GM23248 (cell line): Measurements from ENCODE around the gene CSKMT. TPM values are rescaled to one million over a fixed set of nuclear protein-coding genes. Genes with fewer than 3 reads are reported as not detected.
A peak's percentile ranks its signal among the peaks of the same experiment; 100 is the strongest.
"Not testable (repeated sequence)": the region's sequence is repeated elsewhere in the genome, so short reads cannot be mapped to it uniquely, and the experiment has no call there.

Experiments
- DNase-seq: peaks from one replicate; pipeline ENCODE4 v3.0.0-alpha.2; 2015
- H2AFZ ChIP-seq: fragments of 200-600 bp; sonication (generic); 2 replicates; pipeline ENCODE4 v1.6.1; 2016; ENCODE audit warnings: antibody characterized with exemption
- H3F3A ChIP-seq: fragments of 200-600 bp; sonication (generic); 2 replicates; pipeline ENCODE4 v1.6.1; 2016; ENCODE audit warnings: mild to moderate bottlenecking, antibody characterized with exemption, mixed run types; ENCODE audit not compliant: insufficient read depth
- H3K27ac ChIP-seq: fragments of 200-600 bp; sonication (generic); 2 replicates; pipeline ENCODE4 v1.5.1; 2016; ENCODE audit warnings: mild to moderate bottlenecking
- H3K27me3 ChIP-seq: fragments of 200-600 bp; sonication (generic); replicated peaks from 2 replicates; pipeline ENCODE4 v1.6.1; 2016; ENCODE audit warnings: mild to moderate bottlenecking; ENCODE audit not compliant: insufficient read depth
- H3K36me3 ChIP-seq: fragments of 200-600 bp; sonication (generic); 2 replicates; pipeline ENCODE4 v1.6.1; 2016; ENCODE audit warnings: low read depth, mild to moderate bottlenecking
- H3K4me1 ChIP-seq: fragments of 200-600 bp; sonication (generic); 2 replicates; pipeline ENCODE4 v1.6.1; 2016; ENCODE audit warnings: mild to moderate bottlenecking; ENCODE audit not compliant: insufficient read depth
- H3K4me2 ChIP-seq: fragments of 200-600 bp; sonication (generic); one replicate; pipeline ENCODE4 v1.6.1; 2016; ENCODE audit warnings: mild to moderate bottlenecking; ENCODE audit not compliant: unreplicated experiment
- H3K4me3 ChIP-seq: fragments of 200-600 bp; sonication (generic); 2 replicates; pipeline ENCODE4 v1.5.1; 2016; ENCODE audit warnings: mild to moderate bottlenecking
- H3K79me2 ChIP-seq: fragments of 200-600 bp; sonication (generic); 2 replicates; pipeline ENCODE4 v1.6.1; 2016; ENCODE audit warnings: mild to moderate bottlenecking; ENCODE audit not compliant: insufficient read depth
- H3K9ac ChIP-seq: fragments of 200-600 bp; sonication (generic); 2 replicates; pipeline ENCODE4 v1.6.1; 2016; ENCODE audit warnings: mild to moderate bottlenecking
- H3K9me2 ChIP-seq: fragments of 200-600 bp; sonication (generic); 2 replicates; pipeline ENCODE4 v1.6.1; 2016; ENCODE audit warnings: mixed run types, mild to moderate bottlenecking, moderate library complexity; ENCODE audit not compliant: insufficient read depth
- H3K9me3 ChIP-seq: fragments of 200-600 bp; sonication (generic); one replicate; pipeline ENCODE4 v1.6.1; 2017; ENCODE audit warnings: low read depth
- H4K20me1 ChIP-seq: fragments of 200-600 bp; sonication (generic); 2 replicates; pipeline ENCODE4 v1.6.0; 2016; ENCODE audit not compliant: insufficient read depth
- EZH2 ChIP-seq: fragments of 200-600 bp; sonication (generic); IDR thresholded peaks from 2 replicates; pipeline ENCODE4 v1.6.1; 2018; ENCODE audit warnings: antibody characterized with exemption, mild to moderate bottlenecking; ENCODE audit not compliant: insufficient read depth, poor library complexity, severe bottlenecking
- EZH2phosphoT487 ChIP-seq: fragments of 200-600 bp; sonication (generic); IDR thresholded peaks from 2 replicates; pipeline ENCODE4 v1.6.1; 2018; ENCODE audit warnings: antibody characterized with exemption, moderate library complexity, mild to moderate bottlenecking, low read depth; ENCODE audit not compliant: insufficient read depth
- WGBS, 2 experiments: methylation state at CpG; one replicate each; pipeline ENCODE4 v1.1.6; 2015 to 2017; ENCODE audit warnings: low lambda C conversion rate in 2 of 2, low coverage in 1 of 2; ENCODE audit errors: missing lambda C conversion rate in 2 of 2; 5-methylcytosine and 5-hydroxymethylcytosine counted together
- in situ Hi-C: fragments of 300-500 bp; cut with MboI; formaldehyde crosslinking; loops from 2 replicates; pipeline ENCODE4 v1.15.0; 2020
- polyA plus RNA-seq: library from polyadenylated mRNA; unstranded; fragments of >200 nt; fragmentation: Nextera tagmentation; extraction: Ambion mirVana; gene quantifications from 2 replicates; pipeline ENCODE4 v1.2.1, GENCODE V29; 2016
- total RNA-seq: library from RNA; depleted of rRNA; stranded (reverse); fragments of >200 nt; shearing (Covaris generic); gene quantifications from 2 replicates; pipeline ENCODE4 v1.2.3, GENCODE V29; 2014

Gene CSKMT
- total and polyA plus RNA-seq, 2 experiments from 2014 or later = 3.6 to 5.4 TPM

- H3K9me3 ChIP-seq = no peaks in the 10 kb centered on the region
- peak overlapping the region; percentile 84 for H2AFZ ChIP-seq
- H3K27ac ChIP-seq = peak overlapping the region; percentile 85
- TF ChIP-seq EZH2 (no peak), EZH2phosphoT487 (no peak)
- peak overlapping the region; percentile 89 for H3K9ac ChIP-seq
- WGBS, 2 experiments = 1 to 2% methylated on average over 17 of the region's 17 CpGs
- H3K36me3 ChIP-seq = peaks cover 3% of the 10 kb centered on the region; the same call in 1 of the 2 replicates
- H3K27me3 ChIP-seq = no peaks in the 10 kb centered on the region
- peaks cover 69% of the 10 kb centered on the region for H3K79me2 ChIP-seq
- H4K20me1 ChIP-seq = no peaks in the 10 kb centered on the region
- in situ Hi-C loops = no loop called here
- peaks cover 17% of the 10 kb centered on the region for H3K4me1 ChIP-seq
- peaks cover 39% of the 10 kb centered on the region for H3F3A ChIP-seq
- no peaks in the 10 kb centered on the region for H3K9me2 ChIP-seq
- peak overlapping the region; percentile 85 for H3K4me3 ChIP-seq
- DNase-seq = peak; percentile 70
- peak overlapping the region; percentile 83 for H3K4me2 ChIP-seq
Measured at GRCh38 chr11:62671236-62671607, 6.1 kb downstream of the CSKMT start.

DNA sequence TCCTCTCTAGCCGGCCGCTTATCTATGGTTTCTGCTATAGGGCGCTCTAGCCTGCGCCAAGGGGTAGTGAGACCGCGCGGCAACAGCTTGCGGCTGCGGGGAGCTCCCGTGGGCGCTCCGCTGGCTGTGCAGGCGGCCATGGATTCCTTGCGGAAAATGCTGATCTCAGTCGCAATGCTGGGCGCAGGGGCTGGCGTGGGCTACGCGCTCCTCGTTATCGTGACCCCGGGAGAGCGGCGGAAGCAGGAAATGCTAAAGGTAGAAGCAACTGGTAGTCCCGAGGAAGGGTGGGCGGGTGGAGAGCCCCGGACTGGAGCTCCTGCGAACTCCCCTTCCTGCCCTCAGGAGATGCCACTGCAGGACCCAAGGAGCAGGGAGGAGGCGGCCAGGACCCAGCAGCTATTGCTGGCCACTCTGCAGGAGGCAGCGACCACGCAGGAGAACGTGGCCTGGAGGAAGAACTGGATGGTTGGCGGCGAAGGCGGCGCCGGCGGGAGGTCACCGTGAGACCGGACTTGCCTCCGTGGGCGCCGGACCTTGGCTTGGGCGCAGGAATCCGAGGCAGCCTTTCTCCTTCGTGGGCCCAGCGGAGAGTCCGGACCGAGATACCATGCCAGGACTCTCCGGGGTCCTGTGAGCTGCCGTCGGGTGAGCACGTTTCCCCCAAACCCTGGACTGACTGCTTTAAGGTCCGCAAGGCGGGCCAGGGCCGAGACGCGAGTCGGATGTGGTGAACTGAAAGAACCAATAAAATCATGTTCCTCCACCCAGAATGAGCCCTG is 6.7 kb downstream of the CSKMT start, which contains the start of the genes LBHD1 and UQCC3:
Gene LBHD1, minus strand, starts transcription at position 660 of the 782 bp plus-strand sequence. CDS start 2,236 bp downstream, outside the sequence.
Gene UQCC3, plus strand, starts transcription at position 66 of the 782 bp plus-strand sequence. Its CDS starts 73 bp downstream, at position 139.
- no peaks in the 10 kb centered on the region for H3K9me2 ChIP-seq
- DNase-seq = peak; percentile 91
- peak within 1 kb of the TSS; percentile 83 for H3K4me2 ChIP-seq
- H3K9me3 ChIP-seq = no peaks in the 10 kb centered on the region
- no peaks in the 10 kb centered on the region for H3K27me3 ChIP-seq
- no peaks in the 10 kb centered on the region for H4K20me1 ChIP-seq
- in situ Hi-C loops = no loop called here
- peak within 1 kb of the TSS; percentile 85 for H3K27ac ChIP-seq
- H3K79me2 ChIP-seq = peaks cover 69% of the 10 kb centered on the region
- peak within 1 kb of the TSS; percentile 85 for H3K4me3 ChIP-seq
- H3K36me3 ChIP-seq = peaks cover 4% of the 10 kb centered on the region; the same call in 1 of the 2 replicates
- peak within 1 kb of the TSS; percentile 84 for H2AFZ ChIP-seq
- H3K4me1 ChIP-seq = peaks cover 12% of the 10 kb centered on the region
- H3F3A ChIP-seq = peaks cover 39% of the 10 kb centered on the region
- WGBS, 2 experiments = 1% methylated on average over 57 to 58 of the region's 59 CpGs
- peak within 1 kb of the TSS; percentile 89 for H3K9ac ChIP-seq
- no peak for TF ChIP-seq EZH2phosphoT487
- TF ChIP-seq EZH2 = no peak

GRCh38 chr11:62673196-62673525 is 8.0 kb downstream of the CSKMT start:
- H3K9ac ChIP-seq = peak overlapping the region; percentile 89; the same call in 1 of the 2 replicates
- H3K79me2 ChIP-seq = peaks cover 70% of the 10 kb centered on the region

GRCh38 chr11:62675415-62675814 is 10.3 kb downstream of the CSKMT start:
- not testable (repeated sequence) for H3K4me3 ChIP-seq, H4K20me1 ChIP-seq, H3K4me2 ChIP-seq, DNase-seq, H3K9ac ChIP-seq, H3K9me3 ChIP-seq, H3K27ac ChIP-seq, H3K9me2 ChIP-seq, H2AFZ ChIP-seq, H3K27me3 ChIP-seq
- Histone ChIP-seq H3K36me3 (peaks cover 10% of the 10 kb centered on the region; the same call in 1 of the 2 replicates), H3K79me2 (peaks cover 71% of the 10 kb centered on the region), H3K4me1 (peaks cover 15% of the 10 kb centered on the region), H3F3A (peaks cover 28% of the 10 kb centered on the region)
- WGBS, 2 experiments = 92 to 96% methylated on average over 10 of the region's 10 CpGs
- in situ Hi-C loops = loop anchor here (25.0 kb wide), 1 partner anchor 288 kb away; no protein-coding TSS in a partner anchor

More at GRCh38 chr11:62673196-62673525, 8.0 kb downstream of the CSKMT start:
- 92 to 93% methylated on average over 2 of the region's 2 CpGs for WGBS, 2 experiments
- Histone ChIP-seq H3K9me3 (no peaks in the 10 kb centered on the region), H3K27me3 (no peaks in the 10 kb centered on the region), H3K4me2 (peak overlapping the region; percentile 83), H3K4me3 (peak overlapping the region; percentile 85), H4K20me1 (no peaks in the 10 kb centered on the region), H3K36me3 (peaks cover 10% of the 10 kb centered on the region; the same call in 1 of the 2 replicates), H2AFZ (no peak overlapping the region), H3K4me1 (peaks cover 14% of the 10 kb centered on the region), H3F3A (peaks cover 33% of the 10 kb centered on the region), H3K27ac (peak overlapping the region; percentile 85), H3K9me2 (no peaks in the 10 kb centered on the region)
- no peak for TF ChIP-seq EZH2phosphoT487
- in situ Hi-C loops = no loop called here
- peak; percentile 62 for DNase-seq
